Dedifferentiated amniotic fluid mesenchymal stem cell (primary cell): ENCODE data around the gene PPME1.

Source experiments
- DNase-seq: peaks from one replicate; pipeline ENCODE4 v3.0.0-alpha.2; 2016; ENCODE audit errors: extremely low spot score

PPME1 gene

DNA sequence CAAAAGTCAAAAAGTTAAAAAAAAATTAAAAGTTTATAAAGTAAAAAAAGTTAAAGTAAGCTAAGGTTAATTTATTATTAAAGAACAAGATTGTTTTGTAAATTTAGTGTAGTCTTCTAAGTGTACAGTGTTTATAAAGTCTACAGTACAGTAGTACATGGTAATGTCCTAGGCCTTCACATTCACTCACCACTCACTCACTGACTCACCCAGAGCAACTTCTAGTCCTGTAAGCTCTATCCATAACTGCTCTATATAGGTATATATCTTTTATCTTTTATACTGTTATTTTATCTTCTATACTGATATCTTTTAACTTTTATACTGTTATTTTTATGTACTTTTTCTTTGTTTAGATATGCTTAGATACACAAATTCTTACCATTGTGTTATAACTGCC lies 11.4 kb upstream of the PPME1 start:
- no peak for DNase-seq

DNA sequence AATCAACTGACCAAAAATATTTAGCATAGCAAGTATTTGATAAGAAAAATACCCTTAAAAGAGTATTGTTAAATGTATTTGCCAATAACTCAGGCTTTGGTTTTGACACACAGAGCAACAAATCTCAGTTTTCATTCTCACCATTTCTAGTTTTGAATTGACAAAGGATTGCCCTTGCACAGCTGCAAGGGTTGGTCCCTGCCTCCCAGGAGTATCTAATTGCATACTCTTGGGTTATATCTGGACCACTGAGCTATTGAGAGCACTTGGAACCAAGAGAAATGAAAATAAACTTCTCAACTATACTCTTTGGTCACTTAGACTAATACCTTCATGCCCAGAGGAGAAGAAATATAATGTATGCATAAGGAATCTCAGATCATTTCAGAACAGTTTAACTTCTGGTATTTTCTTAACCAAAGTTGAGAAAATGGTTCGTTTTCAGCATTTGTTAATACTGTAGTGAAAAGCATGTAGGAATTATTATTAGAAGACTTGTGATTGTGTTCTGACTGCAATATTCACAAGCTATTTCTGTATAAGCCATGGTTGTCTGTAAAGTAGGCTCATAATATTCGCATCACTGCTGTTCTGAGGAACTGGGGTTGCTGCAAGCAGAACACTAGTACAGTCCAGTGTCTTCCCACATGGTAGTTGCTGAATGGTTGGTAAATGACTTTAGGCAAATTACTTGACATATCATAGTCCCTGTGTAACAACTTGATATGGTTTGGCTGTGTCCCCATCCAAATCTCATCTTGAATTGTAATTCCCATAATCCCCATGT lies 8.2 kb upstream of the PPME1 start:
- no peak for DNase-seq

DNA sequence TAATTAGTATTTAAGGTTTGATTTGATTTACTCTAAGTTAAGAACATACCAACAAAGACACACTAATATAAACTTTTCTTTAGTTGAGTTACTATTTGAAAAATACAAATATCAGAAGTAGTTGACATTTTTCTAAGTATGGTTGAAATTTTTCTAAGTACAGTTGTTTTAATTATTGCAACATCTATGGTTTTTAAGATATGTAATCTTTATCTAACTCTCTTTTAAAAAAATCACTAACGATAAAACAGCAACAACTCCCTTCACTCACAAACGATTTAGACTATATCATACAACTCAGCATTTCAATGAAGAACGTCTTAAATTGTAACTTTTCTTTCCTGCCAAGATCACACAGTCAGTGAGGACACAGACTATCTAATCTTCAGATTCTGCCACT lies 2.3 kb upstream of the PPME1 start:
- no peak for DNase-seq

DNA sequence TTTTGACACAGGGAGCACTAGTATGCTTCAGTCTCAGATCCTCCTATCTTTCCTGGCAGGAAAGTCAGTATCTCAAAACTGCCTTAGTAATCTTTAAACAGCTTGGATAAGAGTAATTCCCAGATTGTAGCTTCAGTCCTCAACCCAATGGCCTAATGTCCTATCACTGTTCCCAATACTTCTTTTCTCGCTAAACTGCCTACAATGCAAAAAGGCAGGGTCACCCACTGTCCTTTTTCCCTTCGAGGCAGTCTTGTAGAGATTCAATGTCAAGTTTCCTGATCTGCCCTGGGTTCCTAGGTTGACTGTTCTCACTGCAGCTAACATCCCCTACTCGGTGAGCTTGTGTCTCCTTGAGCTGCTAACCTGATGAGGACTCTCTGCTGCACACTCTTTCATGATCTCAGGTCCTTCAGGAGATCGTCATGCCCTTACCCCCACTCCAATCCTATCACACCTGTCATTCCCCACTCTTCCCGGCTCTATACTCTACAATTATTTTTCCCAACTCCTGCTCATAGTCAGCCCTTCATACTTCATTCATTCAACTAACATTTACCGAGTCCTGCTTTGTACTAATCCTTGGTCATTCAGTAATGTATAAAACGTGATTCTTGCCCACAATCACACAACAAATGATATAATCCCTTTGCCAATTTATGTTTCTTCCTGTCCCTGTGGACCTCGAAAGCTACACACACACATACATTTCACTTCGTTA lies 1.2 kb upstream of the PPME1 start:
- DNase-seq, result no peak

DNA sequence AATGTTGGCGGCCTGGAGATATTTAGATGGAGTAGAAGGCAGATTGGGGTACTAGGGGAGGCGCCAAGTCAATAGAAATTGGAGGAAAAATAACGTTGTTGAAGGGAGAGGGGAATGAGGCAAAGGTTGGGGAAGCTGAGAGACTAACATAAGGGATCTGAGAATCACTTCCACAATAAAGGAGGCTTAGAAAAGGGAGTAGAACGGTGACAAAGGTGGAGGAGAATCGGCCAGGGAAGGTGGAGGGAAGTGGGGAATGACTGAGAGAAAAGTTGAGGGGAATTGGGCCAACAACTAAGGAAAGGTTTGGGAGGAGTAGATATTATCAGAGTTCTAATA lies 510 bp downstream of the PPME1 start:
- no peak for DNase-seq

DNA sequence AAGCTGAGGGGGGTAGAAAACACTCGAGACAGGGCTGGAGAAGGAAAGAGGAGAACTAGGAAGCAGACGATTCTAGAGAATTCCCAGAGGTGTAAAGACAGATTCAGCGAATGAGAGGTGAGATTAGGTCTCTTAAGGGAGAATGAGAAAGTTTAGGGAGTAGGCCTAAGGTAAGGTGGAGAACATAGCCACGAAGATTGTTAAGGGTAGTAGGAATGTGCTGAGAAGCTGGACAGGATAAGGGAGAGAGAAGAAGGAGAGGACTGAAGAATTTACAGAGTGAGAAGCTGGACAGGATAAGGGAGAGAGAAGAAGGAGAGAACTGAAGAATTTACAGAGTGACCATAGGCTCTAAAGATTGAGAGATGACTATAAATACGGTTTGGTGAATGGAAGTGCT lies 908 bp downstream of the PPME1 start:
- no peak for DNase-seq

DNA sequence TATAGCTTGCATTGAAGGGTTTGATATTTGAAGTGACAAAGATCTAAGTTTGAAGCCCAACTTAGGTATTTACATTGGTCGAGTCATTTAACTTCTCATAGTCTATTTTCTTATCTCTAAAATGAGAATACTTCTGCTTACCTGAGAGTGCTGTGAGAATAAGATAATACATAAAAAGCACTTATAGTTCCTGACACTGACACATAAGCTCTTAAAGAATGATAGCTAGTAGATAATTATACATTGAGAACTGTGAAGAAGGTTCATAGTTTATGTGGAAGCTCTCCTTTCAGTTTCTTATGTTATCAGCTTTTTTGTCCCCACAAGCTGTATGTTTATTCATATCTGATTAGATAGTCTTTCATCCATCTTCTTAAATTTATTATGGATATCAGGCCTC lies 4.8 kb downstream of the PPME1 start:
- DNase-seq, result no peak

DNA sequence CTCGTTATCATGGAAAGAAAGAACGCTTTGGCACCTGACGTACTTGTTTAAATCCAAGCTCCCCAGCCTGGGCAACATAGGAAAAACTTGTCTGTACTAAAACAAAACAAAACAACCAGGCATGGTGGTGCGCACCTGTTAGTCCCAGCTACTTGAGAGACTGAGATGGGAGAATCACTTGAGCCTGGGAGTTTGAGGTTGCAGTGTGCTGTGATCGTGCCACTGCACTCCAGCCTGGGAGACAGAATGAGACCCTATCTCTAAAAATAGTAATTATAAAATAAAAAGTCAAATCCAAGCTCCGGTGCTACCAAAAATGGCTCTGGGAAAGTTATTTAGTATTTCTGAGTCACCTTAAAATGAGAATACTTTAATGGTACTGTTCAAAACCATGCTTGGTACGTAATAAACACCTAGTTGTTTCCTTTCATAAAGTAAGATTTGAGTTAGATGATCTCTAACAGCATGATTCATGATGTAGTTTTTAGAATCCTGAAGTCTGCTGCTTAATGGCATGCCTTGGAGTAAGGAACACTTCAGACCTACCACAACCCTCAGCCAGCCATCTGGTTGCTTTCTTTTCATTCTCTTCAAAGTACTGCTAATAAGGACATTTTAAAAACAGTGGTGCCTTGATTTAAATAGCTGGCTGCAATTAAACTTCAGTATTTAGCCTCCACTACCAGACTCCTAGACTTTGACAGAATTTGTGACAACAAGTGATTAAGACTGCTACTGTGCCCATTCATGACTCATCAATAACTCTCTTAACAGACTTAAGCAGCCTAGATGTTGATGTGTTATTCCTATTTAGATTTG lies 8.4 kb downstream of the PPME1 start:
- DNase-seq, result no peak

DNA sequence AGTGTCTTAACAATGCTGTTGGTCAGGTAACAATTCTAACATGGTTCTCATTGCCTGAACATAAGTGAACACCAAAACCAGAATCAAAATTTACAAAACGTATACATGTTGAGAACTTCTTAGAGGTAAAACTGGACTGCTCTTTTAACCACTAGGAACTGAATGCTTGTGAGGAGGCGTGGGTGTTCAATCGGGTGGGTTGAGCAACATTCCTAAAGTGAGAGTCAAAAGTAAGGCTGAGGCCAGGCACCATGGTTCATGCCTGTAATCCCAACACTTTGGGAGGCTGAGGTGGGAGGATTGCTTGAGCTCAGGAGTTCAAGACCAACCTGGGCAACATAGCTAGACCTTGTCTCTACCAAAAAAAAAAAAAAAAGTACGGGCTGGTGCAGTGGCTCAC lies 11.5 kb downstream of the PPME1 start:
- no peak for DNase-seq

DNA sequence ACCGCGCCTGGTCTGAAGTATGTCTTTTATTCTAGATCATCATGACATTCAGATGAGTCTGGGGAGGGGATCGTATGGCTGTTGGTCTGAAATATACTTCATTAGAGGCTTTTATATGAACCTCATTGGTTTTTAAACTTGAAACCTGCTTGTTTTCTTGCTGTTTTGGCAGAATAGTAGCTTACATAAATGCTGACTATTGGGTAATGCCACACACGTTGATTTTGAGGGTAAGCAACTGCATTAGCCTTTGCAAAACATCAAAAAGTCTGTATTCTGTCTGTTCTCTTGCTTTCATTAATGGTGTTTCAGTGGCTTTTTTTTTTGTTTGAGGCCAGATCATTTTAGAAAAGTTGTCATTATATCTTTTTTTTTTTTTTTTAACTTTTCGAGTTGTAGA lies 14.2 kb downstream of the PPME1 start:
- DNase-seq, result no peak

DNA sequence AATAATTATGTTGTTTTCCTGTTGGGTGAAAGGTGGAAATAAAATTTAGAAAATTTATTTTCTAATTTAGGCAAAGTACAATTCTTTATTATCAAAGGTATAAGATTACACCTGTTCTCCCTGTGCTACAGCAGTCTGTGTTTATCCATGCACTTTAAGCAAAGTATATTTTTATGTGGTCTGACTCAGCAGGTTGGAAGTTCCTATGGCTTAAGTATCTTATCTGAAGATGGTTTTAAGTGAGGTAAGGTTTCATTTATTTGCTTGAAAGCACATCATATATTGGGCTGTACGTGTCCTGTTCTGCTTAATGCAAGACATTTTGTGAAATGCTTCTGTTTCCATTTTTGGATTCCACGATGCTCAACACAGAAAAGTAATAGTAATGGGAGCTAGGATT lies 14.6 kb downstream of the PPME1 start:
- DNase-seq, result peak; percentile 21

DNA sequence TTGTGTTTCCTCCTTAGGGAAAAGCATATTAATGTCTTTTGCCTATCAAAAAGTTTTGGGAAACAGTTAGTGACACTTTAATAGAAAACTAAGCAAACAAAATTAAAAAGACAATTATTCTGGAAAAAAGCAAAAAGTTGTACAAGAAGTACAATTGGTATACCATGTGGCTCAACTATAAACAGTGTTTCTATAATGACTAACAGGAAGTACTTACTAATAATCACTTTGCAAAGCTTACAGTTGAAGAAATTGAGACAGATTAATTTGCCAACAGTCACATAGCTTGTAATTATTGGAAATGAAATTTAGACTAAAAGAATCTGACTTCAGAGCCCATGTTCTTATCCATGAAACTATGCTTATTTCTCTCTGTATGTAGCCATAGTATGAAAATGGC lies 24.7 kb downstream of the PPME1 start:
- DNase-seq, result no peak

DNA sequence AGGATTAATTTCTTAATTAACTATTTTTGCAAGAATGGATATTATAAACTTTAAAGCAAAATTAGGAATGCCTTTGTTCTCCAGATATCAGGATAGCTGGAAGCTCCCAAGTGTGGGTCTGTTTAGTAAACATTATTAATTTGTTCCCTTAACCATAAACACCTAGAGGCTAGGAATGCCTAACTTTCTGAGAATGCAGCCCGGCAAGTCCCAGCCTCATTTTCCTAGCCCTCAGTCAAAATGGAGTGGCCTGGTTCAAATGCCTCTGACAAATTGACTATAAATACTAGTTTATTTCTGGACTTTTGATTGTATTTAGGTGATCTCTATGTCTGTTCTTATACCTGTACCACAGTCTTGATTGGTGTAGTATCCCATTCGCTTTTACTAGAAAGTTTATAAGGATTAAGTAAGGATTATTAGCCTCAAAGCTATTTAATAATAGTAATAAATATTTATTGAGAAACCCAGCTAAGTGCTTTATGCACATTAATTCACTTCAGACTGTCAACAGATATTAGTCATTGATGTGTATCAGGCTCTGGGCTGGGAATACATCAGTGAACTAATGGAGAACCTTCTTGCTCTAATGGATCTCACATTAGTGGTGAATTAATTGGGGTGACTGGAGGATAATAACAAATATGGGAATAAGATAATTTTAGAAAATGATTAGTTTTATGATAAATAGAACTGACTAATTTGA lies 25.8 kb downstream of the PPME1 start:
- no peak for DNase-seq

DNA sequence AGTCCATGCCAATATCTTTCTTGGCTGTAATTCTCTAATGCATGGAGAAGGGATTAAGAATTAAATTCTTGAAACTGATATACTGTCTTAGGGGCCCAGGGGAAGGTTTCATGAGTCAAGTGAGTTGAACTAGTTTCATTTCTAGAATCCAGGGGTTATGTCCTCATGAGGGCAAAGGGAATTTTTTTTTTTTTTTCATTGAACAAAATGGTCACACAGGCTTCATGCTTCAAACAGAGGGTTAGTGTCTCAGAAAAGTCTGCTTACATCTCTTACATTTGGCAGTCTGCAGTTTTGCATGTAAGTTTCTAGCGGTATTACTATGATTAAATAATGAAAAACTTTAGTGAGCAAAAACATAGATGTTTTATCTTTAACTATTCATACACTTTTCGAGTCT lies 32.9 kb downstream of the PPME1 start:
- DNase-seq, result no peak

DNA sequence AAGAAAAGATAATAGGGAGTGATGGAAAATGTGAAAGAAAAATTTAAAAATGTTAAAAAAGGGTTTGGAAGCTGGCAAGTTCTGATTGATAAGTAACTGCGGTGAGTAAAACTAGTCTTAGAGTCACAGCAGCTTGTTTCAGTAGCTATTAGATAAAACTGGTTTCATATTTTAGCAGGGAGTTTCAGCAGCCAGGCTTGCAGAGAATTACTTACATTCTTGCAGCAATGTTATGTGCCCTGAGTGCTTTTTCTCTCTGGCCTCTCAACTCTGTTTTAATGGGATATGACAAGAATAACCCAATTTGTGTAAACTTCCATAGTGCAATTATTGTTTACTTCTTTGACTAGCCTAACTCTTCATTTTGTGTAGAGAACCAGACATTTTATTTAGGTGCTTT lies 33.6 kb downstream of the PPME1 start:
- peak; percentile 80 for DNase-seq

DNA sequence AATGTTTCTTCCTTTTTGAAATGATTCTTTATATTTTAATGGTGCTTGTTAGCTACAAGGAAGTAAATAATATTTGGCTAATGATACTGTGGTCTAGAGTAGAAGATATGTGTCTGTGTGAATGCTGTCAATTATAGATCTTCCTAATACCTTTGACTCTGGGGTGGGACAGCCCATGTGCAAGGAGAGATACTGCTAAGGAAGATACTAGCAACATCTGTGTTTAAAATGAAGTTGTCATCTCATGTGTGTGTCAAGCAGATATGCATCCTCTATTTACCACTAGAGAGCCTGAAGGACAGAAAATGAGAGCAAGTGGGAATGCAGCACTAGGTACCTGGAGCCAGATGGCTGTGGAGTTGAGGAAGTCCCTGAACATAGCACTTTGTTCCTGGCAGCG lies 34.1 kb downstream of the PPME1 start:
- no peak for DNase-seq

DNA sequence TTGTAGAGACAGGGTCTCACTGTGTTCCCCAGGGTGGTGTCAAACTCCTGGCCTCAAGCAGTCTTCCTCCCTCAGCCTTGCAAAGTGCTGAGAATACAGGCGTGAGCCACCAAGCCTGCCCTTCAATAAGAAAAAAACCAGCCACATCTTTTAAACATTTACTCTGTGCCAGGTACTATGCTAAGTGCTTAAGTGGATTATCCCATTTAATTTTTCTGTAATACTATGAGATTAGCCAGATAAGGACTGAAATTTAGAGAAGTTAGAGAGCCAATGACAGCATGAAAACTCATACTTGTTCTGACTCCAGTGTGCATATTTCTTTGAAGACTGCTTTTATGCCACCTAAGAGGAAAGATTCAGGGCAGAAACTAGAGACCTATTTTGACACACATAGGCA lies 35.7 kb downstream of the PPME1 start:
- DNase-seq, result no peak

DNA sequence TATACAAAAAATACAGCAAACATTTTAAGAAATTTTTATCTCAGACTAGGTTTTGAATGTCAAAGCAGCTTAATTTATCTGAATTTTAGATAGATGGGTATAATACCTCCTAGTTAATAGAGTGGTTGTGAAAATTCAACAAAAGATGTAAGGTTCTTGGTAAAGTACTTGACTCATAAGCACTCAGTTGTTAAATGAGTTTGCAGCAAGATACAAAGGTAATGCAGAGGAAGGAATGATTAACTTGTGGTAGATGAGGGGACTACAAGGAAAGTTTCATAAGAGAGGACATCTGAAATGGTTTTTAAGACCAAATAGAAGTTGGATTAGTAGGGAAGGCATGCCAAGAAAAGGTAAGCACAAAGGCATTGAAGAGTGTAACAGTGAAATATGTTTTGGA lies 37.4 kb downstream of the PPME1 start:
- no peak for DNase-seq

DNA sequence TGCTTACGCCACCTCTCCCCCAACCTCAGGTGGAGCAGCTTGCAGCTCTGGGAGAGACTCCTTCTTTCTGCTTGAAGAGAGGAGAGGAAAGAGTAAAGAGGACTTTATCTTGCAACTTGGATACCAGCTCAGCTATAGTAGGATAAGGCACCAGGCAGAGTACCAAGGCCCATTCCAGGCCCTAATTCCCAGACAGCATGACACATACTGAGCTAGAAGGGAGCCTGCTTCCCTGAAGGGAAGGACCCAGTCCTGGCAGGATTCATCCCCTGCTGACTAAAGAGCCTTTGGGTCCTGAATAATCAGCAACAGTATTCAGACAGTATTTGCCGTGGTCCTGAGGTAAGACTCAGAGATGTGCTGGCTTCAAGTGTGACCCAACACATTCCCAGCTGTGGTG lies 41.4 kb downstream of the PPME1 start:
- DNase-seq, result no peak

DNA sequence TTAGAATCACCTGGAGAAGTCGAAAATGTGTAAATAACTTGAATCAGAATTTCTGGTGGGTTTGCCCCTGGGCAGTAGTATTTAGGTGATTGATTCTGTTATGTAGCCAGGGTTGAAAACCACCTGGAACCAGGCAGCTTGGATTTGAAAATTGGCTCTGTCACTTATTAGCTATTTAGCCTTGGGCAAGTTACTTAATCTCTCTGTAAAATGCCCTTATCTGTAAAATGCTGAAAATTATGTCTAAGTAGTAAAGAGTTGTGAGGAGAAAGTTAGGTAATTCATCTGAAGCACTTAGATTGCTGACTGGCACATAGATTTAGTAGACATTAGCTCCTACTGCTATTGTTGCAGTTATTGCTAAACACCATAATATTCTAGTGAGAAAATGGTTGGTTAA lies 49.3 kb downstream of the PPME1 start:
- DNase-seq, result no peak

DNA sequence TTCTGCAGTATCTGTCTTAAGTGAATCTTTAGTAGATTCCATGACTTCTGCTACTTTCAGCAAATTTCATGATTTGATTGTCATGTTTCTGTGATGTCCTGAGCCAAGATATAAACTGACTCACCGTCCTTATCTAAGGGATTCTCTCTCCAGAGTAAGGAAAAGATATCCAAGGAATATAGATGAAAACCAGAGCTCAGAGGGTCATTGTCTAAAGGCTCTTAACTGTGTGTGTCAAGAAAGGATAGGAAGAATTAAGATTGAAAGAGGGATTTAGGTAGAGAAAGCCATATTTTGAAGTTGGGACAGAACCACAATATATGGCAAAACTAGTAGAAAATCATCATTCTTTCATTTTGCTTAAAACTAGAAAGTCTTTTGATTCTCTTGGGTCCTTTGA lies 50.7 kb downstream of the PPME1 start:
- no peak for DNase-seq

DNA sequence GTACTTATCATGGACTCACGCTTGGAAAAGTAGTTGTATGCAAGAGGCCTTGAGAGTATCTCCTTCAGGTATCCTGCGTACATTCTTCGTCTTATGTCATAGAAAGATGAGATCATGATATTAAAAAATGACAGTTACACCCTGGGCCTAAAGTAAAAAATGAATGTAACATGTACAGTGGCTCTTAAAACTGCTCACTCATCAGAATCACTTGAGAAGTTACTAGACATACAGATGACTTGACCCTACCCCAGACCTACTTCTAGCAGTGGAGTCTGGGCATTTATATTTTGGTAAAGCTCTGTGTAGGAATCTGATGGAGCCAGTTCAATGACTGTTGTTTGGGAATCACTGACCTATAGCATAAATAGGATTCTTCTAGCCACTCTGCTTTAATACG lies 54.5 kb downstream of the PPME1 start:
- no peak for DNase-seq
